ENCODE results near the gene FADD.

FADD gene

DNA sequence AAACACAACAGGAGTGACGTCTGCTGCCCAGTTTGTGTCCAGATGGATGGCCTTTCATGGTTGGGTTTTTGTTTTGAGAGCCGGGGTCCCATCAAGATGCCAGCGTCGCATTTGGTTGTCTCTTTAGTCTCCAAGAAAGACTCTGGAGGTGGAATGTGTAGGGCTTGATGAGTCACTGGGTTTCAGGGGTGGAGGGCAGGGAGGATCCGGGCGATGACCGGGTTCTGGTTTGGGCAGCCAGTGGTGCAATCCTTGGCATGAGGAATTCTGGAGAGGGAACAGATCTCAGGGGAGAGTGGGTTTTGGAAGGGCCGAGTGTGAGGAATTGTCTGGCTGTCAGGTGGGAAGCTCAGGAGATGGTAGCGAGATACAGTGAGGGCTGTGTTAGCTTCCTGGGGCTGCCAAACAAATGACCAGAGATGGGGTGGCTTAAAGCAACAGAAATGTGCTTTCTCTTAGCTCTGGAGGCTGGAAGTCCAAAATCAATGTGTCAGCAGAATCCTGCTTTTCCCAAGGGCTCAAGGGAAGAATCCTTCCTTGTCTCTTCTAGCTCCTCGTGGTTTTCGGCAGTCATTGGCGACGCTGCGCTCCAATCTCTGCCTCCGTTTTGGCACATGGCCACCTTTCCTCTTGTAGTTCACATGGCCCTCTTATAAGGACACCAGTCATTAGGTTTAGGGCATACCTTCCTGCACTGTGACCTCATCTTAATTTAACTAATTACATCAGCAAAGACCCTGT lies 41.0 kb downstream of the FADD start (continued):
- TF ChIP-seq, protein P1, sequence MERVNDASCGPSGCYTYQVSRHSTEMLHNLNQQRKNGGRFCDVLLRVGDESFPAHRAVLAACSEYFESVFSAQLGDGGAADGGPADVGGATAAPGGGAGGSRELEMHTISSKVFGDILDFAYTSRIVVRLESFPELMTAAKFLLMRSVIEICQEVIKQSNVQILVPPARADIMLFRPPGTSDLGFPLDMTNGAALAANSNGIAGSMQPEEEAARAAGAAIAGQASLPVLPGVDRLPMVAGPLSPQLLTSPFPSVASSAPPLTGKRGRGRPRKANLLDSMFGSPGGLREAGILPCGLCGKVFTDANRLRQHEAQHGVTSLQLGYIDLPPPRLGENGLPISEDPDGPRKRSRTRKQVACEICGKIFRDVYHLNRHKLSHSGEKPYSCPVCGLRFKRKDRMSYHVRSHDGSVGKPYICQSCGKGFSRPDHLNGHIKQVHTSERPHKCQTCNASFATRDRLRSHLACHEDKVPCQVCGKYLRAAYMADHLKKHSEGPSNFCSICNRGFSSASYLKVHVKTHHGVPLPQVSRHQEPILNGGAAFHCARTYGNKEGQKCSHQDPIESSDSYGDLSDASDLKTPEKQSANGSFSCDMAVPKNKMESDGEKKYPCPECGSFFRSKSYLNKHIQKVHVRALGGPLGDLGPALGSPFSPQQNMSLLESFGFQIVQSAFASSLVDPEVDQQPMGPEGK (CRISPR knock-in tag; IDR thresholded peaks at IDR 0.05; ENCODE audit: borderline replicate concordance) = no peak
- TF ChIP-seq ZC3H10 (CRISPR knock-in tag; IDR thresholded peaks at IDR 0.05) = no peak
- no peak for TF ChIP-seq TOX (CRISPR knock-in tag; IDR thresholded peaks at IDR 0.05; ENCODE audit: borderline replicate concordance)
- no peak for TF ChIP-seq ZNF8 (CRISPR knock-in tag; IDR thresholded peaks at IDR 0.05)
- TF ChIP-seq GLIS3 (CRISPR knock-in tag; IDR thresholded peaks at IDR 0.05) = no peak
- no peak for TF ChIP-seq BACH2 (CRISPR knock-in tag; IDR thresholded peaks at IDR 0.05; ENCODE audit: borderline replicate concordance)

DNA sequence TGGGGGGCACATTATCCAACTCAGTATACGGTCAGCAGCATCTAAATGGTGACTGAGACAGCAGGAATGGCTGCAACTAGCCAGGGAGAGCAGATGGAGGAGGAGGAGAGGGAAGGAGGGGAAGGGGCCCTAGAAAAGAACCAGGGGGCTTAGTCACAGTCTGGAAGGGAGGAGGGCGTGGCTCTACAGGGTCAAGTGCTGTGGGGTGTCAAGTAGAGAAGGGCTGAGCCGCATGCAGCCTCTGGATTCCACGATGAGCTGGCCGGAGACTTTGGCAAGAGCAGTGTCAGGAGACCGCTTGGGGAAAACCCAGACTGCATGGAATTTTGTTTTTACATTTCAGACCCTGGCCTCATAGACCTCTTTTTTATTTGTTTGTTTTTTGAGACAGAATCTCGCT lies 41.6 kb downstream of the FADD start:
- ATAC-seq = no peak
- TF ChIP-seq TOX (CRISPR knock-in tag; IDR thresholded peaks at IDR 0.05; ENCODE audit: borderline replicate concordance) (no peak), ZNF70 (CRISPR knock-in tag; IDR thresholded peaks at IDR 0.05) (no peak), TCF4 (CRISPR knock-in tag; IDR thresholded peaks at IDR 0.05; ENCODE audit: borderline replicate concordance) (no peak), ZNF565 (CRISPR knock-in tag; conservative IDR thresholded peaks at IDR 0.05; ENCODE audit: low read depth) (no peak), PPARA (CRISPR knock-in tag; IDR thresholded peaks at IDR 0.05; ENCODE audit: borderline replicate concordance) (no peak), ZFP3 (CRISPR knock-in tag; IDR thresholded peaks at IDR 0.05) (no peak), SNAI2 (CRISPR knock-in tag; IDR thresholded peaks at IDR 0.05) (no peak), CSDC2 (CRISPR knock-in tag; IDR thresholded peaks at IDR 0.05) (no peak), ZFP30 (CRISPR knock-in tag; IDR thresholded peaks at IDR 0.05) (no peak), BACH2 (CRISPR knock-in tag; IDR thresholded peaks at IDR 0.05; ENCODE audit: borderline replicate concordance) (no peak), ZNF8 (CRISPR knock-in tag; IDR thresholded peaks at IDR 0.05) (no peak)
- TF ChIP-seq, protein P2, sequence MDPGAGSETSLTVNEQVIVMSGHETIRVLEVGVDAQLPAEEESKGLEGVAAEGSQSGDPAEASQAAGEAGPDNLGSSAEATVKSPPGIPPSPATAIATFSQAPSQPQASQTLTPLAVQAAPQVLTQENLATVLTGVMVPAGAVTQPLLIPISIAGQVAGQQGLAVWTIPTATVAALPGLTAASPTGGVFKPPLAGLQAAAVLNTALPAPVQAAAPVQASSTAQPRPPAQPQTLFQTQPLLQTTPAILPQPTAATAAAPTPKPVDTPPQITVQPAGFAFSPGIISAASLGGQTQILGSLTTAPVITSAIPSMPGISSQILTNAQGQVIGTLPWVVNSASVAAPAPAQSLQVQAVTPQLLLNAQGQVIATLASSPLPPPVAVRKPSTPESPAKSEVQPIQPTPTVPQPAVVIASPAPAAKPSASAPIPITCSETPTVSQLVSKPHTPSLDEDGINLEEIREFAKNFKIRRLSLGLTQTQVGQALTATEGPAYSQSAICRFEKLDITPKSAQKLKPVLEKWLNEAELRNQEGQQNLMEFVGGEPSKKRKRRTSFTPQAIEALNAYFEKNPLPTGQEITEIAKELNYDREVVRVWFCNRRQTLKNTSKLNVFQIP (CRISPR knock-in tag; IDR thresholded peaks at IDR 0.05; ENCODE audit: borderline replicate concordance, low read depth) = no peak
- TF ChIP-seq, protein P3, sequence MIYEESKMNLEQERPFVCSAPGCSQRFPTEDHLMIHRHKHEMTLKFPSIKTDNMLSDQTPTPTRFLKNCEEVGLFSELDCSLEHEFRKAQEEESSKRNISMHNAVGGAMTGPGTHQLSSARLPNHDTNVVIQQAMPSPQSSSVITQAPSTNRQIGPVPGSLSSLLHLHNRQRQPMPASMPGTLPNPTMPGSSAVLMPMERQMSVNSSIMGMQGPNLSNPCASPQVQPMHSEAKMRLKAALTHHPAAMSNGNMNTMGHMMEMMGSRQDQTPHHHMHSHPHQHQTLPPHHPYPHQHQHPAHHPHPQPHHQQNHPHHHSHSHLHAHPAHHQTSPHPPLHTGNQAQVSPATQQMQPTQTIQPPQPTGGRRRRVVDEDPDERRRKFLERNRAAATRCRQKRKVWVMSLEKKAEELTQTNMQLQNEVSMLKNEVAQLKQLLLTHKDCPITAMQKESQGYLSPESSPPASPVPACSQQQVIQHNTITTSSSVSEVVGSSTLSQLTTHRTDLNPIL (CRISPR knock-in tag; IDR thresholded peaks at IDR 0.05; ENCODE audit: low read depth) = no peak
- TF ChIP-seq, protein P4, sequence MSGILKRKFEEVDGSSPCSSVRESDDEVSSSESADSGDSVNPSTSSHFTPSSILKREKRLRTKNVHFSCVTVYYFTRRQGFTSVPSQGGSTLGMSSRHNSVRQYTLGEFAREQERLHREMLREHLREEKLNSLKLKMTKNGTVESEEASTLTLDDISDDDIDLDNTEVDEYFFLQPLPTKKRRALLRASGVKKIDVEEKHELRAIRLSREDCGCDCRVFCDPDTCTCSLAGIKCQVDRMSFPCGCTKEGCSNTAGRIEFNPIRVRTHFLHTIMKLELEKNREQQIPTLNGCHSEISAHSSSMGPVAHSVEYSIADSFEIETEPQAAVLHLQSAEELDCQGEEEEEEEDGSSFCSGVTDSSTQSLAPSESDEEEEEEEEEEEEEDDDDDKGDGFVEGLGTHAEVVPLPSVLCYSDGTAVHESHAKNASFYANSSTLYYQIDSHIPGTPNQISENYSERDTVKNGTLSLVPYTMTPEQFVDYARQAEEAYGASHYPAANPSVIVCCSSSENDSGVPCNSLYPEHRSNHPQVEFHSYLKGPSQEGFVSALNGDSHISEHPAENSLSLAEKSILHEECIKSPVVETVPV (CRISPR knock-in tag; IDR thresholded peaks at IDR 0.05) = no peak

DNA sequence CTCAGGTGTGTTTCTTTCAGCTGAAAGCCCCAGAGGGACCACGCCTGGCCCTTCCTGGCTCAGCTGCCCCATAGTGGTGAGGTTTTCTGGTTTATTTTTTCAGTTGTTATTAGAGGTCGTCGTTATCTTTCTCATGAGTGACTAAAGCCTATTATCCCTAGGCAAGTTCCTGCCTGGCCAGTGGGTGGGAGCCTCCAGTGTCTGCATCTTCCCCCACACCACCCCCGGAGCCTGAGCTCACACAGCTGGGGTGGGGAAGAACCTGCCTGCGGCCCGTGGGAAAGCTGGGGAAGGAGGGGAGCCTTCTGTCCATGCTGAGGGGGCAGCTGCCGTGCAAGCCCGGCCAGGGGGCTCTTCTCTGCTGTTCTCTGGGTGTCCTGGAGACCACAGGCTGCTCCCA lies 43.1 kb downstream of the FADD start:
- ATAC-seq = no peak
- TF ChIP-seq ZNF8 (CRISPR knock-in tag; IDR thresholded peaks at IDR 0.05) (no peak), CSDC2 (CRISPR knock-in tag; IDR thresholded peaks at IDR 0.05) (no peak), BACH2 (CRISPR knock-in tag; IDR thresholded peaks at IDR 0.05; ENCODE audit: borderline replicate concordance) (no peak), TOX (CRISPR knock-in tag; IDR thresholded peaks at IDR 0.05; ENCODE audit: borderline replicate concordance) (no peak), ZFP30 (CRISPR knock-in tag; IDR thresholded peaks at IDR 0.05) (no peak), ARNTL (CRISPR knock-in tag; IDR thresholded peaks at IDR 0.05; ENCODE audit: borderline replicate concordance, low read depth) (no peak), ZNF70 (CRISPR knock-in tag; IDR thresholded peaks at IDR 0.05) (no peak), ZNF565 (CRISPR knock-in tag; conservative IDR thresholded peaks at IDR 0.05; ENCODE audit: low read depth) (no peak), ESRRG (CRISPR knock-in tag; IDR thresholded peaks at IDR 0.05) (no peak), ZC3H10 (CRISPR knock-in tag; IDR thresholded peaks at IDR 0.05) (no peak), TCF4 (CRISPR knock-in tag; IDR thresholded peaks at IDR 0.05; ENCODE audit: borderline replicate concordance) (no peak), PPARA (CRISPR knock-in tag; IDR thresholded peaks at IDR 0.05; ENCODE audit: borderline replicate concordance) (no peak)
- TF ChIP-seq, protein P2 (CRISPR knock-in tag; IDR thresholded peaks at IDR 0.05; ENCODE audit: borderline replicate concordance, low read depth) = no peak
- TF ChIP-seq, protein P3 (CRISPR knock-in tag; IDR thresholded peaks at IDR 0.05; ENCODE audit: low read depth) = no peak
- TF ChIP-seq, protein P1 (CRISPR knock-in tag; IDR thresholded peaks at IDR 0.05; ENCODE audit: borderline replicate concordance) = no peak
- TF ChIP-seq, protein P5, sequence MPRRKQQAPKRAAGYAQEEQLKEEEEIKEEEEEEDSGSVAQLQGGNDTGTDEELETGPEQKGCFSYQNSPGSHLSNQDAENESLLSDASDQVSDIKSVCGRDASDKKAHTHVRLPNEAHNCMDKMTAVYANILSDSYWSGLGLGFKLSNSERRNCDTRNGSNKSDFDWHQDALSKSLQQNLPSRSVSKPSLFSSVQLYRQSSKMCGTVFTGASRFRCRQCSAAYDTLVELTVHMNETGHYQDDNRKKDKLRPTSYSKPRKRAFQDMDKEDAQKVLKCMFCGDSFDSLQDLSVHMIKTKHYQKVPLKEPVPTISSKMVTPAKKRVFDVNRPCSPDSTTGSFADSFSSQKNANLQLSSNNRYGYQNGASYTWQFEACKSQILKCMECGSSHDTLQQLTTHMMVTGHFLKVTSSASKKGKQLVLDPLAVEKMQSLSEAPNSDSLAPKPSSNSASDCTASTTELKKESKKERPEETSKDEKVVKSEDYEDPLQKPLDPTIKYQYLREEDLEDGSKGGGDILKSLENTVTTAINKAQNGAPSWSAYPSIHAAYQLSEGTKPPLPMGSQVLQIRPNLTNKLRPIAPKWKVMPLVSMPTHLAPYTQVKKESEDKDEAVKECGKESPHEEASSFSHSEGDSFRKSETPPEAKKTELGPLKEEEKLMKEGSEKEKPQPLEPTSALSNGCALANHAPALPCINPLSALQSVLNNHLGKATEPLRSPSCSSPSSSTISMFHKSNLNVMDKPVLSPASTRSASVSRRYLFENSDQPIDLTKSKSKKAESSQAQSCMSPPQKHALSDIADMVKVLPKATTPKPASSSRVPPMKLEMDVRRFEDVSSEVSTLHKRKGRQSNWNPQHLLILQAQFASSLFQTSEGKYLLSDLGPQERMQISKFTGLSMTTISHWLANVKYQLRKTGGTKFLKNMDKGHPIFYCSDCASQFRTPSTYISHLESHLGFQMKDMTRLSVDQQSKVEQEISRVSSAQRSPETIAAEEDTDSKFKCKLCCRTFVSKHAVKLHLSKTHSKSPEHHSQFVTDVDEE (CRISPR knock-in tag; IDR thresholded peaks at IDR 0.05) = no peak
